Karpas-422 (cell line): ENCODE measurements around the gene CSMD2. TPM values are rescaled to one million over a fixed set of nuclear protein-coding genes. Genes with fewer than 3 reads are reported as not detected.
A peak's percentile ranks its signal among the peaks of the same experiment; 100 is the strongest.

Source experiments
- DNase-seq: peaks from one replicate; pipeline ENCODE4 v3.0.0-alpha.2; 2015
- H2AFZ ChIP-seq: fragments of 200-600 bp; sonication (generic); 2 replicates; pipeline ENCODE4 v1.6.1; 2014; ENCODE audit warnings: antibody characterized with exemption, low read length, mixed read lengths
- H3K27ac ChIP-seq: fragments of 200-600 bp; sonication (generic); 2 replicates; pipeline ENCODE4 v1.5.1; 2014; ENCODE audit warnings: mild to moderate bottlenecking, low read length, moderate library complexity
- H3K27me3 ChIP-seq: fragments of 200-600 bp; sonication (generic); 2 replicates; pipeline ENCODE4 v1.6.1; 2014; ENCODE audit warnings: low read length, mixed read lengths
- H3K36me3 ChIP-seq: fragments of 200-600 bp; sonication (generic); 2 replicates; pipeline ENCODE4 v1.6.1; 2014; ENCODE audit warnings: low read length, mixed read lengths; ENCODE audit not compliant: insufficient read depth
- H3K4me1 ChIP-seq: fragments of 200-600 bp; sonication (generic); 2 replicates; pipeline ENCODE4 v1.6.1; 2014; ENCODE audit warnings: mild to moderate bottlenecking, low read length, mixed read lengths
- H3K4me2 ChIP-seq: fragments of 200-600 bp; sonication (generic); 2 replicates; pipeline ENCODE4 v1.6.1; 2014; ENCODE audit warnings: low read length, low read depth, mild to moderate bottlenecking; ENCODE audit not compliant: poor library complexity, severe bottlenecking
- H3K4me3 ChIP-seq: fragments of 200-600 bp; sonication (generic); 2 replicates; pipeline ENCODE4 v1.5.1; 2014; ENCODE audit warnings: mild to moderate bottlenecking, antibody characterized with exemption, low read length, mixed read lengths
- H3K79me2 ChIP-seq: fragments of 200-600 bp; sonication (generic); 2 replicates; pipeline ENCODE4 v1.6.1; 2014; ENCODE audit warnings: mild to moderate bottlenecking, low read length, mixed read lengths
- H3K9ac ChIP-seq: fragments of 200-600 bp; sonication (generic); 2 replicates; pipeline ENCODE4 v1.6.0; 2014; ENCODE audit warnings: low read length
- H3K9me2 ChIP-seq: fragments of 200-600 bp; sonication (generic), shearing (Covaris generic); replicated peaks from 2 replicates; pipeline ENCODE4 v1.6.0; 2014; ENCODE audit warnings: mild to moderate bottlenecking, low read length, moderate library complexity; ENCODE audit not compliant: insufficient read depth
- H3K9me3 ChIP-seq: fragments of 300-700, 200-600 bp; sonication (generic); 2 replicates; pipeline ENCODE4 v1.6.1; 2014; ENCODE audit warnings: low read length, mixed read lengths
- H4K20me1 ChIP-seq: fragments of 200-600 bp; sonication (generic); 2 replicates; pipeline ENCODE4 v1.6.1; 2014; ENCODE audit warnings: mild to moderate bottlenecking, antibody characterized with exemption, low read length, low read depth; ENCODE audit not compliant: insufficient read depth
- total RNA-seq: library from RNA; depleted of rRNA; stranded (reverse); fragments of >200 nt; shearing (Covaris generic); gene quantifications from 2 replicates; pipeline ENCODE4 v1.2.3, GENCODE V29; 2014; ENCODE audit warnings: low replicate concordance

Gene CSMD2
- total RNA-seq, 1 experiment from 2014 or later = 0.19 TPM

GRCh38 chr1:33670567-33670966 lies 494.5 kb downstream of the CSMD2 start:
- Histone ChIP-seq H3K36me3 (no peaks in the 10 kb centered on the region), H3K79me2 (no peaks in the 10 kb centered on the region), H3K4me2 (no peak overlapping the region), H3K4me3 (no peak overlapping the region), H2AFZ (no peak overlapping the region), H3K27me3 (no peaks in the 10 kb centered on the region), H3K9me2 (no peaks in the 10 kb centered on the region), H3K27ac (no peak overlapping the region), H3K9me3 (no peaks in the 10 kb centered on the region), H3K4me1 (no peaks in the 10 kb centered on the region), H3K9ac (no peak overlapping the region), H4K20me1 (no peaks in the 10 kb centered on the region)
- no peak for DNase-seq

- Histone ChIP-seq H3K9me3 (no peaks in the 10 kb centered on the region), H3K9me2 (no peaks in the 10 kb centered on the region), H3K27me3 (no peaks in the 10 kb centered on the region), H3K4me2 (no peak overlapping the region), H3K4me1 (no peaks in the 10 kb centered on the region), H2AFZ (no peak overlapping the region), H4K20me1 (no peaks in the 10 kb centered on the region), H3K4me3 (no peak overlapping the region), H3K36me3 (no peaks in the 10 kb centered on the region), H3K27ac (no peak overlapping the region), H3K79me2 (no peaks in the 10 kb centered on the region), H3K9ac (no peak overlapping the region)
- DNase-seq = no peak
These were observed 496.3 kb downstream of the CSMD2 start for GRCh38 chr1:33668695-33669094.

GRCh38 chr1:33667386-33668282 lies 497.4 kb downstream of the CSMD2 start:
- Histone ChIP-seq H3K4me3 (no peak overlapping the region), H3K27me3 (no peaks in the 10 kb centered on the region), H2AFZ (no peak overlapping the region), H3K4me1 (no peaks in the 10 kb centered on the region), H3K9me3 (no peaks in the 10 kb centered on the region), H3K79me2 (no peaks in the 10 kb centered on the region), H3K9ac (no peak overlapping the region), H3K9me2 (no peaks in the 10 kb centered on the region), H4K20me1 (no peaks in the 10 kb centered on the region), H3K27ac (no peak overlapping the region), H3K36me3 (no peaks in the 10 kb centered on the region), H3K4me2 (no peak overlapping the region)
- DNase-seq = no peak

- Histone ChIP-seq H3K4me3 (no peak overlapping the region), H3K27ac (no peak overlapping the region), H3K9me2 (no peaks in the 10 kb centered on the region), H3K27me3 (no peaks in the 10 kb centered on the region), H3K79me2 (no peaks in the 10 kb centered on the region), H3K9ac (no peak overlapping the region), H3K9me3 (no peaks in the 10 kb centered on the region), H3K4me2 (no peak overlapping the region), H4K20me1 (no peaks in the 10 kb centered on the region), H2AFZ (no peak overlapping the region), H3K36me3 (no peaks in the 10 kb centered on the region), H3K4me1 (peaks cover 8% of the 10 kb centered on the region)
- DNase-seq = no peak
These were observed 498.4 kb downstream of the CSMD2 start for GRCh38 chr1:33666616-33667015.

- peaks cover 22% of the 10 kb centered on the region for H3K4me1 ChIP-seq
- H4K20me1 ChIP-seq = no peaks in the 10 kb centered on the region
- no peak overlapping the region for H3K9ac ChIP-seq
- H2AFZ ChIP-seq = no peak overlapping the region
- H3K9me3 ChIP-seq = no peaks in the 10 kb centered on the region
- H3K4me3 ChIP-seq = no peak overlapping the region
- H3K79me2 ChIP-seq = no peaks in the 10 kb centered on the region
- H3K27ac ChIP-seq = no peak overlapping the region
- no peaks in the 10 kb centered on the region for H3K36me3 ChIP-seq
- H3K4me2 ChIP-seq = no peak overlapping the region
- no peak for DNase-seq
- no peaks in the 10 kb centered on the region for H3K27me3 ChIP-seq
- H3K9me2 ChIP-seq = no peaks in the 10 kb centered on the region
These were observed 503.1 kb downstream of the CSMD2 start for GRCh38 chr1:33661811-33662454.

GRCh38 chr1:33660956-33661355 lies 504.1 kb downstream of the CSMD2 start:
- Histone ChIP-seq H3K36me3 (no peaks in the 10 kb centered on the region), H4K20me1 (no peaks in the 10 kb centered on the region), H3K27ac (no peak overlapping the region), H3K79me2 (no peaks in the 10 kb centered on the region), H3K4me3 (no peak overlapping the region; the same call in 1 of the 2 replicates), H3K9me3 (no peaks in the 10 kb centered on the region), H3K27me3 (no peaks in the 10 kb centered on the region), H3K9me2 (no peaks in the 10 kb centered on the region), H3K4me2 (peak overlapping the region; percentile 45), H2AFZ (no peak overlapping the region), H3K9ac (no peak overlapping the region), H3K4me1 (peaks cover 22% of the 10 kb centered on the region)
- DNase-seq = peak; percentile 60

GRCh38 chr1:33660244-33660643 lies 504.8 kb downstream of the CSMD2 start:
- no peaks in the 10 kb centered on the region for H3K79me2 ChIP-seq
- H3K4me2 ChIP-seq = no peak overlapping the region
- H2AFZ ChIP-seq = no peak overlapping the region
- no peaks in the 10 kb centered on the region for H3K36me3 ChIP-seq
- H3K9ac ChIP-seq = no peak overlapping the region
- H3K27ac ChIP-seq = no peak overlapping the region
- no peaks in the 10 kb centered on the region for H3K9me2 ChIP-seq
- no peak for DNase-seq
- no peaks in the 10 kb centered on the region for H3K27me3 ChIP-seq
- no peaks in the 10 kb centered on the region for H3K9me3 ChIP-seq
- H3K4me1 ChIP-seq = peaks cover 22% of the 10 kb centered on the region
- H4K20me1 ChIP-seq = no peaks in the 10 kb centered on the region
- H3K4me3 ChIP-seq = no peak overlapping the region

- no peaks in the 10 kb centered on the region for H3K36me3 ChIP-seq
- no peaks in the 10 kb centered on the region for H3K9me2 ChIP-seq
- H2AFZ ChIP-seq = no peak overlapping the region
- H3K27me3 ChIP-seq = no peaks in the 10 kb centered on the region
- no peak overlapping the region for H3K4me3 ChIP-seq
- no peak overlapping the region for H3K4me2 ChIP-seq
- H3K4me1 ChIP-seq = peaks cover 22% of the 10 kb centered on the region
- DNase-seq = no peak
- no peaks in the 10 kb centered on the region for H3K79me2 ChIP-seq
- H3K9me3 ChIP-seq = no peaks in the 10 kb centered on the region
- H4K20me1 ChIP-seq = no peaks in the 10 kb centered on the region
- no peak overlapping the region for H3K9ac ChIP-seq
- H3K27ac ChIP-seq = no peak overlapping the region
These were observed 505.4 kb downstream of the CSMD2 start for GRCh38 chr1:33659641-33660040.
